Trophoblast cell (in vitro differentiated cells and primary cell): Measurements from ENCODE around the gene TUFT1.

Experiments used
- DNase-seq, 2 donors: peaks; one replicate each; pipeline ENCODE4 v3.0.0-alpha.2; 2016
- H2AFZ ChIP-seq: 2 replicates; pipeline ENCODE4 v1.6.1; 2013; ENCODE audit warnings: low read length, moderate library complexity, mild to moderate bottlenecking; ENCODE audit not compliant: insufficient read depth, poor library complexity
- H2AK5ac ChIP-seq: 2 replicates; pipeline ENCODE4 v1.6.1; 2013; ENCODE audit warnings: mild to moderate bottlenecking, low read length
- H2BK120ac ChIP-seq: 2 replicates; pipeline ENCODE4 v1.6.1; 2013; ENCODE audit warnings: low read length, mild to moderate bottlenecking, moderate library complexity; ENCODE audit not compliant: insufficient read depth, poor library complexity
- H2BK12ac ChIP-seq: 2 replicates; pipeline ENCODE4 v1.6.1; 2013; ENCODE audit warnings: mild to moderate bottlenecking, low read length, moderate library complexity
- H2BK5ac ChIP-seq: 2 replicates; pipeline ENCODE4 v1.6.1; 2013; ENCODE audit warnings: low read length, low read depth, moderate library complexity, mild to moderate bottlenecking; ENCODE audit not compliant: poor library complexity
- H3K14ac ChIP-seq: 2 replicates; pipeline ENCODE4 v1.6.1; 2013; ENCODE audit warnings: mild to moderate bottlenecking, low read length
- H3K18ac ChIP-seq: 2 replicates; pipeline ENCODE4 v1.6.1; 2013; ENCODE audit warnings: mild to moderate bottlenecking, low read length
- H3K23ac ChIP-seq: 2 replicates; pipeline ENCODE4 v1.6.1; 2013; ENCODE audit warnings: low read length
- H3K27ac ChIP-seq: 2 replicates; pipeline ENCODE4 v1.5.1; 2013; ENCODE audit warnings: low read depth, mild to moderate bottlenecking, inconsistent platforms, low read length, moderate library complexity
- H3K27me3 ChIP-seq: 2 replicates; pipeline ENCODE4 v1.6.1; 2013; ENCODE audit warnings: inconsistent platforms, mild to moderate bottlenecking, low read length, moderate library complexity; ENCODE audit not compliant: insufficient read depth
- H3K36me3 ChIP-seq, 2 experiments: 1 replicate in 1 of 2; 2 replicates in 1 of 2; pipeline ENCODE4 v1.6.1; 2013; ENCODE audit warnings: low read length in 2 of 2, mild to moderate bottlenecking in 2 of 2, moderate library complexity in 1 of 2; ENCODE audit not compliant: insufficient read depth in 2 of 2, control insufficient read depth in 1 of 2
- H3K4ac ChIP-seq: 2 replicates; pipeline ENCODE4 v1.6.1; 2013; ENCODE audit warnings: low read depth, mild to moderate bottlenecking, low read length, moderate library complexity
- H3K4me1 ChIP-seq, 2 experiments: 1 replicate in 1 of 2; 2 replicates in 1 of 2; pipeline ENCODE4 v1.6.1; 2013; ENCODE audit warnings: low read length in 2 of 2, mild to moderate bottlenecking in 2 of 2, moderate library complexity in 1 of 2; ENCODE audit not compliant: insufficient read depth in 2 of 2, control insufficient read depth in 1 of 2
- H3K4me2 ChIP-seq: 2 replicates; pipeline ENCODE4 v1.6.1; 2013; ENCODE audit warnings: inconsistent platforms, mild to moderate bottlenecking, low read length, moderate library complexity
- H3K4me3 ChIP-seq: 2 replicates; pipeline ENCODE4 v1.5.1; 2013; ENCODE audit warnings: mild to moderate bottlenecking, low read depth, low read length, inconsistent platforms
- H3K79me1 ChIP-seq: one replicate; pipeline ENCODE4 v1.6.1; 2013; ENCODE audit warnings: low read length
- H3K79me2 ChIP-seq: 2 replicates; pipeline ENCODE4 v1.6.1; 2013; ENCODE audit warnings: low read length, mild to moderate bottlenecking; ENCODE audit not compliant: control insufficient read depth, insufficient read depth, poor library complexity
- H3K9ac ChIP-seq: 2 replicates; pipeline ENCODE4 v1.6.1; 2013; ENCODE audit warnings: mild to moderate bottlenecking, low read length
- H3K9me3 ChIP-seq: 2 replicates; pipeline ENCODE4 v1.6.1; 2013; ENCODE audit warnings: low read depth, mild to moderate bottlenecking, control low read depth, inconsistent platforms, low read length; ENCODE audit not compliant: insufficient read depth
- H4K12ac ChIP-seq: 2 replicates; pipeline ENCODE4 v1.6.1; 2013; ENCODE audit warnings: low read depth, mild to moderate bottlenecking, low read length, moderate library complexity
- H4K8ac ChIP-seq: 2 replicates; pipeline ENCODE4 v1.6.1; 2013; ENCODE audit warnings: low read depth, mild to moderate bottlenecking, low read length, moderate library complexity
- H4K91ac ChIP-seq: one replicate; pipeline ENCODE4 v1.6.1; 2013; ENCODE audit warnings: low read depth, mild to moderate bottlenecking, low read length, moderate library complexity
- WGBS: extraction: QIAGEN DNeasy Blood & Tissue Kit; methylation state at CpG from one replicate; pipeline ENCODE4 v1.1.7; 2013; ENCODE audit warnings: missing lambda C conversion rate; ENCODE audit not compliant: insufficient read length, insufficient coverage; ENCODE audit errors: extremely low coverage; 5-methylcytosine and 5-hydroxymethylcytosine counted together

TUFT1 gene

DNA sequence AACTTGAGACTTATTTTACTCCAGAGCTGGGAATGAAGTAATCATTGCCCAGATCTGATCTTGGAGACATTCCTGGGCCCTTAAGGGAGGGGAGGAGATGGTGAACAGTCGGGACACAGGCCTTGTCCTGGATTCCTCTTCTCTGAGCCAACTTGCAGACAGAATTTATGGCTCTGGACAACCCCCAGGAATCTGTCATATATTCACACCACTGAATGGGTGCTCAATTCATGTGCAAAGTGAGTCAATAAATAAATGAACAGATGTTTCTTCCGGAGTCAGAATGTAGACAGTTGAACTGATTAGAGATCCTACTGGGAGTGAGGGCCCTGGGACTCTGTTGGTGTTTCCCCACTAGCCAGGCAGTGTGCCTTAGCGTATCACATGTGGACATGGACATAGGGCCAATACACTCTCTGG is 2.6 kb downstream of the TUFT1 start:
- Histone ChIP-seq H3K27me3 (no peaks in the 10 kb centered on the region), H4K91ac (peak overlapping the region; percentile 38), H3K23ac (no peak overlapping the region), H2AFZ (no peak overlapping the region), H4K8ac (peak overlapping the region; percentile 67), H3K79me1 (peaks cover 23% of the 10 kb centered on the region), H3K27ac (peak overlapping the region; percentile 66), H3K4ac (peak overlapping the region; percentile 93), H4K12ac (no peak overlapping the region), H2BK120ac (peak overlapping the region; percentile 84), H3K4me3 (peak overlapping the region; percentile 8), H3K9ac (no peak overlapping the region), H2AK5ac (peak overlapping the region; percentile 80), H3K4me2 (peak overlapping the region; percentile 60), H3K18ac (no peak overlapping the region), H3K14ac (no peak overlapping the region), H3K36me3 (peaks cover 4 to 6% of the 10 kb centered on the region in 2 experiments), H2BK12ac (peak overlapping the region; percentile 73), H3K79me2 (peaks cover 19% of the 10 kb centered on the region), H2BK5ac (peak overlapping the region; percentile 78), H3K4me1 (peaks cover 23 to 34% of the 10 kb centered on the region in 2 experiments), H3K9me3 (no peaks in the 10 kb centered on the region)
- DNase-seq = peak in 1 of 2 donors; percentile 56
- WGBS = no CpG with 5 or more reads among the region's 3 CpGs

DNA sequence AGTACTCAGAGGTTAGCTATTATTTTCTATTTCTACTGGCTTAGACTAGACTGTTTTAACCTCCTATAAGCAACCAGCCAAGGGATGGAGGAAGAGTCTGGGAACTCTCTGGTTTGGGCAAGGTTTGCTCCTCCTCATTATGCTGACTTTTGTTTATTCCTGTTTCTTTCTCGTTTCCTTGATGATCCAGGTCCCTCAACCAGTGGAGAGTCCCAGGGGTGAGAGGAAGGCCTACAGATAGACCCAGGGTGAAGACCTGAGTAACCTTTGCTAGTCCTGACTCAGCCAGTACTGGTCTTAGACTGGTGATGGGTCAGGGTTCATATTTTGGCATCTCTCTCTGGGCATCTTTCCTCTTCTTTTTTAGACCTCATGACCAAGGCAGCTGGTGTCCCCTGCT is 5.4 kb downstream of the TUFT1 start:
- no peak overlapping the region for H2BK12ac ChIP-seq
- H3K27ac ChIP-seq = peak overlapping the region; percentile 11
- peak overlapping the region; percentile 13 for H3K4me2 ChIP-seq
- H4K91ac ChIP-seq = no peak overlapping the region
- no peak overlapping the region for H3K9ac ChIP-seq
- H4K12ac ChIP-seq = no peak overlapping the region
- peaks cover 26% of the 10 kb centered on the region for H3K79me1 ChIP-seq
- H3K9me3 ChIP-seq = no peaks in the 10 kb centered on the region
- H3K27me3 ChIP-seq = no peaks in the 10 kb centered on the region
- no peaks in the 10 kb centered on the region for H3K36me3 ChIP-seq
- H2BK120ac ChIP-seq = no peak overlapping the region
- no peak overlapping the region for H2AFZ ChIP-seq
- H2AK5ac ChIP-seq = no peak overlapping the region
- no CpG with 5 or more reads among the region's 1 CpG for WGBS
- H3K14ac ChIP-seq = no peak overlapping the region
- peaks cover 30 to 42% of the 10 kb centered on the region in 2 experiments for H3K4me1 ChIP-seq
- no peak overlapping the region for H3K18ac ChIP-seq
- DNase-seq = peak; percentile 18 to 38
- H4K8ac ChIP-seq = no peak overlapping the region
- H3K23ac ChIP-seq = no peak overlapping the region
- H2BK5ac ChIP-seq = no peak overlapping the region
- H3K4me3 ChIP-seq = no peak overlapping the region
- H3K79me2 ChIP-seq = peaks cover 26% of the 10 kb centered on the region
- H3K4ac ChIP-seq = no peak overlapping the region

DNA sequence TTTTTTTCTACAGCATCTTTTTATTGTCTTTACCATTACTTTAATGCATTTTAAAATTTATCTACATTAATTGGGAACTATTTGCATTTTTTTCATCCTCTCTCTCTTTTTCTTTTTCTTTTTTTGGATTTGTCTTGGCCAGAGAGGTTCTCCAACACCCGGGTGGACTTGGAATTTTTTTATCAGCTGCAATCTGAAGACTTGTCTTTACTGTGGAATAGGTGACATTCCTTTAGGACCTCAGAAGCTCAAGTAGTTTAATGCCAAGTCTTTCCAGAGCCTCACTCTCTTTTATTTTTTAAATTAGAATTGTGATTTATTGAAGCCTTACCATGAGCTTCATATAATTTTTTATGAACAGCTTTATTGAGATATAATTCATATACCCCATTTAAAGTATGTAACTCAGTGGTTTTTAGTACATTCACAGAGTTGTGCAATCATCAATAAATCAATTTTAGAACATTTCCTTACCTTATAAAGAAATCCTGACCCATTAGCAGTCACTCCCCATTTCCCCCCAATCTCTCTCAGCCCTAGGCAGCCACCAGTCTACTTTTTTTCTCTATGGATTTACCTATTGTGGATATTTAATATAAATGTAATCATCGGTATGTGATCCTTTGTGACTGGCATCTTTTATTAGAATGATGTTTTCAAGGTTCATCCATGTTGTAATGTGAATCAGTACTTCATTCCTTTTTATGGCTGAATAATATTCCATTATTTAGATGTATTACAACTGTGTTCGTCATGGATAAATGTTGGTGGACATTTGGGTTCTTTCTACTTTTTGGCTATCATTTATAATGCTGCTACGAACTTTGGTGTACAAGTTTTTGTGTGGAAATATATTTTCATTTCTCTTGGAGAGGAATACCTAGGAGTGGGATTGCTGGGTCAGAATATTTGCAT is 6.2 kb downstream of the TUFT1 start:
- peak in 1 of 2 donors; percentile 67 for DNase-seq
- no peak overlapping the region for H2BK5ac ChIP-seq
- peaks cover 20% of the 10 kb centered on the region for H3K79me1 ChIP-seq
- peaks cover 31 to 43% of the 10 kb centered on the region in 2 experiments for H3K4me1 ChIP-seq
- H3K4ac ChIP-seq = no peak overlapping the region
- H2BK120ac ChIP-seq = no peak overlapping the region
- H3K79me2 ChIP-seq = peaks cover 20% of the 10 kb centered on the region
- no peak overlapping the region for H3K14ac ChIP-seq
- no peak overlapping the region for H4K8ac ChIP-seq
- no peak overlapping the region for H3K4me3 ChIP-seq
- no CpG with 5 or more reads among the region's 4 CpGs for whole genome bisulfite sequencing
- H2BK12ac ChIP-seq = no peak overlapping the region
- H3K23ac ChIP-seq = no peak overlapping the region
- no peak overlapping the region for H4K12ac ChIP-seq
- no peaks in the 10 kb centered on the region for H3K9me3 ChIP-seq
- no peak overlapping the region for H3K9ac ChIP-seq
- H2AK5ac ChIP-seq = no peak overlapping the region
- H4K91ac ChIP-seq = no peak overlapping the region
- H3K36me3 ChIP-seq = no peaks in the 10 kb centered on the region
- peak overlapping the region; percentile 95 for H3K27ac ChIP-seq
- peak overlapping the region; percentile 42 for H3K4me2 ChIP-seq
- H2AFZ ChIP-seq = no peak overlapping the region
- H3K18ac ChIP-seq = no peak overlapping the region
- H3K27me3 ChIP-seq = no peaks in the 10 kb centered on the region

GRCh38 chr1:151547119-151547899 is 7.2 kb downstream of the TUFT1 start:
- Histone ChIP-seq H3K9me3 (no peaks in the 10 kb centered on the region), H3K18ac (peak overlapping the region; percentile 77), H3K4me3 (no peak overlapping the region), H2BK5ac (peak overlapping the region; percentile 74), H2AFZ (no peak overlapping the region), H3K27ac (peak overlapping the region; percentile 95), H2BK120ac (peak overlapping the region; percentile 87), H3K79me1 (peaks cover 20% of the 10 kb centered on the region), H3K23ac (no peak overlapping the region), H4K12ac (no peak overlapping the region), H3K36me3 (no peaks in the 10 kb centered on the region), H4K91ac (peak overlapping the region; percentile 90), H3K4me2 (peak overlapping the region; percentile 42), H3K14ac (peak overlapping the region; percentile 83), H2BK12ac (peak overlapping the region; percentile 95), H3K27me3 (no peaks in the 10 kb centered on the region), H3K9ac (no peak overlapping the region), H4K8ac (peak overlapping the region; percentile 52), H3K79me2 (peaks cover 20% of the 10 kb centered on the region), H3K4me1 (peaks cover 28 to 40% of the 10 kb centered on the region in 2 experiments), H3K4ac (peak overlapping the region; percentile 22), H2AK5ac (peak overlapping the region; percentile 11)
- no CpG with 5 or more reads among the region's 7 CpGs for WGBS
- peak; percentile 95 to 98 for DNase-seq
